Spleen (tissue), 7 donors: ENCODE results near the gene TRAPPC2B.
"Not testable (repeated sequence)": the region's sequence is repeated elsewhere in the genome, so short reads cannot be mapped to it uniquely, and the experiment has no call there.

Source experiments
- CTCF ChIP-seq, 11 experiments: fragments of 200-600 bp in 7 of 11; fragments of 450-650 bp in 4 of 11; sonication (generic) in 4 of 11; IDR thresholded peaks in 8 of 11; conservative IDR thresholded peaks in 3 of 11; 1 replicate in 7 of 11; 2 replicates in 4 of 11; pipeline versions ENCODE4 v1.4.0 to v1.8.0; 2016 to 2021; ENCODE audit warnings: antibody characterized with exemption in 11 of 11, inconsistent platforms in 4 of 11, mild to moderate bottlenecking in 1 of 11
- POLR2A ChIP-seq, 3 donors: fragments of 450-650 bp; IDR thresholded peaks; one replicate each; pipeline ENCODE4 v1.5.1; 2017; ENCODE audit warnings: antibody characterized with exemption in 3 of 3, mild to moderate bottlenecking in 1 of 3
- POLR2AphosphoS5 ChIP-seq, 3 donors: sonication (generic); formaldehyde crosslinking; IDR thresholded peaks; one replicate each; pipeline ENCODE4 v1.5.1; 2017; ENCODE audit warnings: antibody characterized with exemption in 3 of 3
- donor health status: DM: no; HTN: no; CAD: no; lungs with moderate emphysema.
- donor health status: DM: no; HTN: no; CAD: no.
- donor health status: DM: no; HTN: no; CAD: no.

DNA sequence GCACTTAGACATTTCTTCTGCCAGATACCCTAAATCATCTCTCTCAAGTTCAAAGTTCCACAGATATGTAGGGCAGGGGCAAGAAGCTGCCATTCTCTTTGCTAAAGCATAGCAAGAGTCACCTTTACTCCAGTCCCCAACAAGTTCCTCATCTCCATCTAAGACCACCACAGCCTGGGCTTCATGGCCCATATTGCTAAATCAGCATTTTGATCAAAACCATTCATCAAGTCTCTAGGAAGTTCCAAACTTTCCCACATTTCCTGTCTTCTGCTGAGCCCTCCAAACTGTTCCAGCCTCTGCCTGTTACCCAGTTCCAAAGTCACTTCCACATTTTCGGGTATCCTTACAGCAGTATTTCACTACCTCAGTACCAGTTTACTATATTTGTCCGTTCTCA, 11.3 kb downstream of the TRAPPC2B start:
- TF ChIP-seq CTCF (IDR thresholded peaks at IDR 0.05 in 8 of 11, conservative IDR thresholded peaks at IDR 0.05 in 3 of 11); POLR2AphosphoS5 (IDR thresholded peaks at IDR 0.05); POLR2A (IDR thresholded peaks at IDR 0.05): not testable (repeated sequence)
